HG03196 (cell line): ENCODE results near the gene RNF121.

Experiments
- ATAC-seq: cut with Tn5 transposase; IDR thresholded peaks from one replicate; pipeline ENCODE4 v1.9.1; 2021; ENCODE audit not compliant: unreplicated experiment

RNF121 gene

GRCh38 chr11:71933141-71933933 lies 4.5 kb downstream of the RNF121 start:
- ATAC-seq: no peak

- ATAC-seq: no peak
Measured at GRCh38 chr11:71934213-71934612, 5.4 kb downstream of the RNF121 start.

GRCh38 chr11:71935338-71935925 lies 6.6 kb downstream of the RNF121 start:
- no peak for ATAC-seq

GRCh38 chr11:71936825-71937224 lies 8.0 kb downstream of the RNF121 start:
- ATAC-seq: no peak

- no peak for ATAC-seq
Measured at GRCh38 chr11:71937826-71938225, 9.0 kb downstream of the RNF121 start.

GRCh38 chr11:71940561-71941219 lies 11.8 kb downstream of the RNF121 start:
- ATAC-seq: no peak

GRCh38 chr11:71946144-71946571 lies 17.3 kb downstream of the RNF121 start:
- ATAC-seq: no peak

- no peak for ATAC-seq
Measured at GRCh38 chr11:71947498-71947897, 18.7 kb downstream of the RNF121 start.

- no peak for ATAC-seq
Measured at GRCh38 chr11:71948314-71949027, 19.6 kb downstream of the RNF121 start.

GRCh38 chr11:71949034-71949433 lies 20.2 kb downstream of the RNF121 start:
- no peak for ATAC-seq

GRCh38 chr11:71951741-71952310 lies 23.0 kb downstream of the RNF121 start:
- no peak for ATAC-seq

GRCh38 chr11:71955898-71956456 lies 27.1 kb downstream of the RNF121 start:
- ATAC-seq: no peak

GRCh38 chr11:71962428-71963038 lies 33.7 kb downstream of the RNF121 start:
- peak; percentile 57 for ATAC-seq

- no peak for ATAC-seq
Measured at GRCh38 chr11:71963468-71963867, 34.6 kb downstream of the RNF121 start.

- ATAC-seq: no peak
Measured at GRCh38 chr11:71964641-71965040, 35.8 kb downstream of the RNF121 start.

- ATAC-seq: no peak
Measured at GRCh38 chr11:71971680-71972079, 42.8 kb downstream of the RNF121 start.

- no peak for ATAC-seq
Measured at GRCh38 chr11:71976551-71976950, 47.7 kb downstream of the RNF121 start.

GRCh38 chr11:71977090-71977489 lies 48.2 kb downstream of the RNF121 start:
- no peak for ATAC-seq

GRCh38 chr11:71977743-71978418 lies 49.0 kb downstream of the RNF121 start:
- no peak for ATAC-seq

- no peak for ATAC-seq
Measured at GRCh38 chr11:71979094-71979493, 50.2 kb downstream of the RNF121 start.
